Skin of body (tissue), 2 donors: ENCODE data around the gene FOXP1. TPM values are rescaled to one million over a fixed set of nuclear protein-coding genes. Genes with fewer than 3 reads are reported as not detected.

Experiments used
- DNase-seq: peaks from one replicate; lab custom pipeline; 2025; lab: John Stamatoyannopoulos, UW
- total RNA-seq: library from RNA; depleted of rRNA; stranded (reverse); fragments of >200 nt; gene quantifications from one replicate; pipeline ENCODE4 v1.2.3, GENCODE V29; 2014

The FOXP1 gene
- total RNA-seq, 1 donor from 2014 or later, result 56.7 TPM

- DNase-seq, result no peak
These were observed 535.7 kb downstream of the FOXP1 start for GRCh38 chr3:71047616-71048531.

- DNase-seq, result no peak
These were observed 536.7 kb downstream of the FOXP1 start for GRCh38 chr3:71046791-71047190.

- DNase-seq, result no peak
These were observed 537.6 kb downstream of the FOXP1 start for GRCh38 chr3:71045917-71046282.

- DNase-seq, result no peak
These were observed 538.2 kb downstream of the FOXP1 start for GRCh38 chr3:71045212-71045916.

GRCh38 chr3:71042759-71043158, 540.8 kb downstream of the FOXP1 start:
- no peak for DNase-seq

GRCh38 chr3:71041371-71041770, 542.2 kb downstream of the FOXP1 start:
- DNase-seq, result no peak

- no peak for DNase-seq
These were observed 544.2 kb downstream of the FOXP1 start for GRCh38 chr3:71039332-71039731.

- DNase-seq, result no peak
These were observed 545.8 kb downstream of the FOXP1 start for GRCh38 chr3:71037775-71038174.

GRCh38 chr3:71035886-71036285, 547.6 kb downstream of the FOXP1 start:
- peak; percentile 14 for DNase-seq

GRCh38 chr3:71035314-71035713, 548.2 kb downstream of the FOXP1 start:
- no peak for DNase-seq

GRCh38 chr3:71033681-71034220, 549.8 kb downstream of the FOXP1 start:
- DNase-seq, result no peak

GRCh38 chr3:71031914-71032521, 551.5 kb downstream of the FOXP1 start:
- DNase-seq, result no peak

GRCh38 chr3:71031181-71031580, 552.3 kb downstream of the FOXP1 start:
- DNase-seq, result no peak

- no peak for DNase-seq
These were observed 552.8 kb downstream of the FOXP1 start for GRCh38 chr3:71030748-71031147.

GRCh38 chr3:71029770-71030169, 553.8 kb downstream of the FOXP1 start:
- DNase-seq, result no peak

- DNase-seq, result no peak
These were observed 554.7 kb downstream of the FOXP1 start for GRCh38 chr3:71028802-71029201.

- DNase-seq, result no peak
These were observed 555.3 kb downstream of the FOXP1 start for GRCh38 chr3:71028184-71028583.

GRCh38 chr3:71026634-71027578, 556.6 kb downstream of the FOXP1 start:
- DNase-seq, result no peak

GRCh38 chr3:71025516-71025915, 558.0 kb downstream of the FOXP1 start:
- DNase-seq, result no peak

GRCh38 chr3:71025010-71025409, 558.5 kb downstream of the FOXP1 start:
- no peak for DNase-seq
